H9 (cell line): ENCODE results near the gene NQO1. TPM values are rescaled to one million over a fixed set of nuclear protein-coding genes. Genes with fewer than 3 reads are reported as not detected.

ENCODE experiments used
- DNase-seq: peaks from one replicate; pipeline ENCODE4 v3.0.0-alpha.2; 2017
- H2AFZ ChIP-seq: one replicate; pipeline ENCODE4 v1.6.1; 2013; ENCODE audit warnings: mild to moderate bottlenecking, low read length, control low read depth, moderate library complexity
- H2AK5ac ChIP-seq: 2 replicates; pipeline ENCODE4 v1.6.1; 2013; ENCODE audit warnings: low read length, control low read depth, mixed read lengths; ENCODE audit not compliant: insufficient read length
- H2BK120ac ChIP-seq: one replicate; pipeline ENCODE4 v1.6.1; 2013; ENCODE audit warnings: low read depth, mild to moderate bottlenecking, low read length, control low read depth, inconsistent platforms; ENCODE audit not compliant: poor library complexity, severe bottlenecking
- H2BK12ac ChIP-seq: 2 replicates; pipeline ENCODE4 v1.6.1; 2013; ENCODE audit warnings: low read length, control low read depth, mixed read lengths, low read depth; ENCODE audit not compliant: insufficient read length
- H2BK15ac ChIP-seq: 2 replicates; pipeline ENCODE4 v1.6.1; 2013; ENCODE audit warnings: low read depth, low read length, control low read depth
- H2BK20ac ChIP-seq: one replicate; pipeline ENCODE4 v1.6.1; 2013; ENCODE audit warnings: low read depth, mild to moderate bottlenecking, low read length, control low read depth, inconsistent platforms; ENCODE audit not compliant: poor library complexity, severe bottlenecking
- H2BK5ac ChIP-seq: 2 replicates; pipeline ENCODE4 v1.6.1; 2013; ENCODE audit warnings: low read length, control low read depth, mixed read lengths; ENCODE audit not compliant: insufficient read length
- H3K14ac ChIP-seq: 2 replicates; pipeline ENCODE4 v1.6.1; 2013; ENCODE audit warnings: low read length, control low read depth; ENCODE audit not compliant: insufficient read depth
- H3K18ac ChIP-seq: 2 replicates; pipeline ENCODE4 v1.6.1; 2013; ENCODE audit warnings: low read depth, mild to moderate bottlenecking, mixed read lengths, low read length, control low read depth; ENCODE audit not compliant: insufficient read length
- H3K23ac ChIP-seq: 2 replicates; pipeline ENCODE4 v1.6.1; 2013; ENCODE audit warnings: low read length, control low read depth, mixed read lengths, low read depth; ENCODE audit not compliant: insufficient read length
- H3K23me2 ChIP-seq: 2 replicates; pipeline ENCODE4 v1.6.1; 2013; ENCODE audit warnings: low read depth, mild to moderate bottlenecking, mixed read lengths, low read length, control low read depth; ENCODE audit not compliant: insufficient read length, poor library complexity, severe bottlenecking
- H3K27ac ChIP-seq: 2 replicates; pipeline ENCODE4 v1.5.1; 2013; ENCODE audit warnings: low read length, control low read depth, mixed read lengths, low read depth; ENCODE audit not compliant: insufficient read length
- H3K27me3 ChIP-seq: 2 replicates; pipeline ENCODE4 v1.6.1; 2013; ENCODE audit warnings: low read length, control low read depth, inconsistent platforms; ENCODE audit not compliant: insufficient read depth
- H3K4ac ChIP-seq: 2 replicates; pipeline ENCODE4 v1.6.1; 2013; ENCODE audit warnings: low read depth, mild to moderate bottlenecking, control low read depth, inconsistent platforms, low read length, moderate library complexity
- H3K4me1 ChIP-seq: 2 replicates; pipeline ENCODE4 v1.6.1; 2013; ENCODE audit warnings: low read length, control low read depth, inconsistent platforms; ENCODE audit not compliant: insufficient read depth
- H3K4me2 ChIP-seq: 2 replicates; pipeline ENCODE4 v1.6.1; 2013; ENCODE audit warnings: low read length, control low read depth, mixed read lengths; ENCODE audit not compliant: insufficient read length, insufficient read depth
- H3K56ac ChIP-seq: 2 replicates; pipeline ENCODE4 v1.6.1; 2013; ENCODE audit warnings: low read depth, mild to moderate bottlenecking, mixed read lengths, low read length, control low read depth; ENCODE audit not compliant: insufficient read length
- H3K79me1 ChIP-seq: 2 replicates; pipeline ENCODE4 v1.6.1; 2013; ENCODE audit warnings: low read depth, mild to moderate bottlenecking, moderate library complexity, low read length, control low read depth, inconsistent platforms; ENCODE audit not compliant: insufficient read depth, poor library complexity, severe bottlenecking
- H3K79me2 ChIP-seq: 2 replicates; pipeline ENCODE4 v1.6.1; 2013; ENCODE audit warnings: low read length, control low read depth, inconsistent platforms; ENCODE audit not compliant: insufficient read depth
- H3K9ac ChIP-seq: 2 replicates; pipeline ENCODE4 v1.6.1; 2013; ENCODE audit warnings: low read length, control low read depth, mixed read lengths; ENCODE audit not compliant: insufficient read length; ENCODE audit errors: extremely low read depth
- H3K9me3 ChIP-seq: one replicate; pipeline ENCODE4 v1.6.1; 2013; ENCODE audit warnings: low read depth, low read length, inconsistent platforms; ENCODE audit not compliant: control insufficient read depth
- H3T11ph ChIP-seq: one replicate; pipeline ENCODE4 v1.6.1; 2013; ENCODE audit warnings: mild to moderate bottlenecking, low read length, control low read depth, inconsistent platforms
- H4K20me1 ChIP-seq: one replicate; pipeline ENCODE4 v1.6.1; 2013; ENCODE audit not compliant: control insufficient read depth, insufficient read length, insufficient read depth
- H4K5ac ChIP-seq: 2 replicates; pipeline ENCODE4 v1.6.1; 2013; ENCODE audit warnings: low read depth, mild to moderate bottlenecking, mixed read lengths, low read length, control low read depth; ENCODE audit not compliant: insufficient read length
- H4K8ac ChIP-seq: replicated peaks from 2 replicates; pipeline ENCODE4 v1.6.1; 2013; ENCODE audit warnings: low read length, control low read depth, mixed read lengths, low read depth; ENCODE audit not compliant: insufficient read length
- H4K91ac ChIP-seq: 2 replicates; pipeline ENCODE4 v1.6.1; 2013; ENCODE audit warnings: low read depth, mild to moderate bottlenecking, moderate library complexity, mixed read lengths, low read length, control low read depth; ENCODE audit not compliant: insufficient read length
- H3K27ac Mint-ChIP-seq, 3 experiments: 2 replicates in 2 of 3; 3 replicates in 1 of 3; pipeline ENCODE4 v1.8.0; 2020 to 2021; ENCODE audit warnings: mixed read lengths in 3 of 3, mild to moderate bottlenecking in 1 of 3, moderate library complexity in 1 of 3
- H3K27me3 Mint-ChIP-seq: 2 replicates; pipeline ENCODE4 v1.8.0; 2021; ENCODE audit warnings: low read depth, mild to moderate bottlenecking, moderate library complexity, mixed read lengths
- H3K36me3 Mint-ChIP-seq, 3 experiments: 2 replicates in 2 of 3; 3 replicates in 1 of 3; pipeline ENCODE4 v1.8.0; 2020 to 2021; ENCODE audit warnings: low read depth in 3 of 3, mixed read lengths in 3 of 3; ENCODE audit not compliant: insufficient read depth in 1 of 3
- H3K4me1 Mint-ChIP-seq, 2 experiments: 2 replicates each; pipeline ENCODE4 v1.8.0; 2020; ENCODE audit warnings: mixed read lengths in 2 of 2
- H3K4me3 Mint-ChIP-seq, 2 experiments: 2 replicates in 1 of 2; 3 replicates in 1 of 2; pipeline ENCODE4 v1.8.0; 2020 to 2021; ENCODE audit warnings: mild to moderate bottlenecking in 2 of 2, mixed read lengths in 2 of 2, moderate library complexity in 1 of 2
- H3K9me3 Mint-ChIP-seq, 2 experiments: 2 replicates in 1 of 2; 3 replicates in 1 of 2; pipeline ENCODE4 v1.8.0; 2020; ENCODE audit warnings: mild to moderate bottlenecking in 2 of 2, mixed read lengths in 2 of 2, moderate library complexity in 1 of 2
- WGBS: extraction: QIAGEN DNeasy Blood & Tissue Kit; methylation state at CpG from one replicate; pipeline ENCODE4 v1.1.7; 2013; ENCODE audit warnings: missing lambda C conversion rate, low lambda C conversion rate, mixed read lengths; ENCODE audit not compliant: insufficient read length; ENCODE audit errors: extremely low coverage; 5-methylcytosine and 5-hydroxymethylcytosine counted together
- total RNA-seq: library from RNA; stranded (reverse); gene quantifications from 2 replicates; pipeline ENCODE4 v1.2.1, GENCODE V29; 2021
- TF ChIP-seq, protein P1 (sequence below): fragments of 200-600 bp; sonication (generic); conservative IDR thresholded peaks from 3 replicates; pipeline ENCODE4 v1.8.0; 2021; ENCODE audit warnings: antibody characterized with exemption, mild to moderate bottlenecking

The NQO1 gene
- total RNA-seq, 1 experiment from 2014 or later = 64.6 TPM

DNA sequence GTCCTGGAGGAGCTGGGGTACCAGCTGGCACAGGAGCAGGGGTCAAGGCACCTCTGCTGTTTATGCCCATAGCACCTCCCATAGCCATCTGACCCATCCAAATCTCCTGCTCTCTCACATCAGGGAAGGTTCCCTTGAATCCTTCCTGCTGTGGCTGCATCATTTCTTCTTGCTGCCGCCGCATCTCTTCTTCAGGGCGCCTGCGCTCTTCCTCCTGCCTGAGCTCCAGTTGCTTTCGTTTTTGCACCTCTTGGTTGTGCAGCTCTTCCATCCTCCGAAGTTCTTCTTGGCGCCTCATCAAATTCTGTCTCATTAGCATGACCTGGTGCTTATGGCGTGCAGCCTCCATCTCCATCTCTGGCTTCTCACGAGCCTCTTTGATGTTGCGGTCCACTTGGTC lies 30.3 kb upstream of the NQO1 start:
- no CpG with 5 or more reads among the region's 10 CpGs for whole genome bisulfite sequencing
- Histone ChIP-seq H3K56ac (no peak overlapping the region), H2AFZ (no peak overlapping the region), H3K4me2 (no peak overlapping the region), H3K79me2 (peaks cover 15% of the 10 kb centered on the region; the same call in 1 of the 2 replicates), H2BK5ac (no peak overlapping the region), H3K23ac (no peak overlapping the region), H3K79me1 (no peaks in the 10 kb centered on the region), H3K4ac (no peak overlapping the region), H3K18ac (no peak overlapping the region), H3T11ph (no peak overlapping the region), H3K27me3 (no peaks in the 10 kb centered on the region), H3K23me2 (no peaks in the 10 kb centered on the region), H4K20me1 (no peaks in the 10 kb centered on the region), H2BK12ac (no peak overlapping the region), H2BK120ac (no peak overlapping the region), H3K14ac (no peak overlapping the region), H3K9me3 (no peaks in the 10 kb centered on the region), H3K27ac (no peak overlapping the region), H4K91ac (no peak overlapping the region), H3K9ac (no peak overlapping the region), H2BK15ac (no peak overlapping the region), H4K8ac (no peak overlapping the region), H2AK5ac (no peak overlapping the region), H2BK20ac (no peak overlapping the region), H4K5ac (no peak overlapping the region), H3K4me1 (no peaks in the 10 kb centered on the region; the same call in 1 of the 2 replicates)
- peaks cover 10% of the 10 kb centered on the region for H3K27me3 Mint-ChIP-seq
- no peaks in the 10 kb centered on the region; a peak in 1 of 5 replicates for H3K9me3 Mint-ChIP-seq
- no peak overlapping the region for H3K4me3 Mint-ChIP-seq
- peaks cover 7 to 8% of the 10 kb centered on the region in 2 experiments for H3K4me1 Mint-ChIP-seq
- DNase-seq = no peak
- H3K36me3 Mint-ChIP-seq = peaks cover 11 to 24% (median 16%) of the 10 kb centered on the region in 3 experiments
- H3K27ac Mint-ChIP-seq = no peak overlapping the region
- TF ChIP-seq, protein P1, sequence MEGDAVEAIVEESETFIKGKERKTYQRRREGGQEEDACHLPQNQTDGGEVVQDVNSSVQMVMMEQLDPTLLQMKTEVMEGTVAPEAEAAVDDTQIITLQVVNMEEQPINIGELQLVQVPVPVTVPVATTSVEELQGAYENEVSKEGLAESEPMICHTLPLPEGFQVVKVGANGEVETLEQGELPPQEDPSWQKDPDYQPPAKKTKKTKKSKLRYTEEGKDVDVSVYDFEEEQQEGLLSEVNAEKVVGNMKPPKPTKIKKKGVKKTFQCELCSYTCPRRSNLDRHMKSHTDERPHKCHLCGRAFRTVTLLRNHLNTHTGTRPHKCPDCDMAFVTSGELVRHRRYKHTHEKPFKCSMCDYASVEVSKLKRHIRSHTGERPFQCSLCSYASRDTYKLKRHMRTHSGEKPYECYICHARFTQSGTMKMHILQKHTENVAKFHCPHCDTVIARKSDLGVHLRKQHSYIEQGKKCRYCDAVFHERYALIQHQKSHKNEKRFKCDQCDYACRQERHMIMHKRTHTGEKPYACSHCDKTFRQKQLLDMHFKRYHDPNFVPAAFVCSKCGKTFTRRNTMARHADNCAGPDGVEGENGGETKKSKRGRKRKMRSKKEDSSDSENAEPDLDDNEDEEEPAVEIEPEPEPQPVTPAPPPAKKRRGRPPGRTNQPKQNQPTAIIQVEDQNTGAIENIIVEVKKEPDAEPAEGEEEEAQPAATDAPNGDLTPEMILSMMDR = no peak
